Activated CD4-positive, alpha-beta T cell treated with anti-CD3 and anti-CD28 coated beads, Interleukin-2, Interleukin-4, amounts not matched to agents 100 ng/mL and 50 ng/mL, durations not matched to agents 16 hours and 8 hours (primary cell): ENCODE results near the gene WDR5.

Experiments
- DNase-seq: peaks from one replicate; pipeline ENCODE4 v3.0.0-alpha.2; 2020; ENCODE audit warnings: low spot score

Gene WDR5

DNA sequence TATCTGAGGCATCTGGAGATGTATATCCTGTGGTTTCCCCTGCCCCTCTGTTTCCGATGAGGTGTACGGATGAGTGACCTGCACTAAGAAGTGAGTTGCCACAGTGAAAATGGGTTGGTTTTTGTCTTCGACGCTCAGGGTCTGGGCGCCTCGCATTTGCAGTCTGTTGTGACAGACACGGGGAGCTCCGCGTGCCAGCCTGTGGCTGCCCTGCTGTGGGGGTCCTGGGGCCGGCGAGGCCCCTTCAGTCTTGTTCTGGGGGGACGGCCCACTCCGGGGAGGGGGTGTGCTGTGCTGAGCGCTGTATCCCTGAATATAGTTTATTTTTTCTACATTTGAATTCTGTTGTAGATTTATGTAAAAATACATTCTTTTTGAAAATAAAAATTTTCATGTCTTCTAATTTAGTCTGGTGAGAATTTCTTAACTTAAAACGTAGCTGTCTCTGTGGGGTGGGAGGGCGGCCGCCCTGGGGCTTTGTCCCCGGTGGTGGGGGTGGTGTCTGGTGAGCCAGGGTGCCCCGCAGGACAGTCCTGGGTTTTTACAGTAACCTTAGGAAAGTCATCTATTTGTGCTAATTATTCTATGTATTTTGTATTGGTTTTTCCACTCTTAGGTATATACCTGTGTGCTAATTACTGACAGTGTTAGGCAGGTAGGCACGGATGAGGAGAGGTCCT is 23.8 kb downstream of the WDR5 start:
- DNase-seq: no peak

DNA sequence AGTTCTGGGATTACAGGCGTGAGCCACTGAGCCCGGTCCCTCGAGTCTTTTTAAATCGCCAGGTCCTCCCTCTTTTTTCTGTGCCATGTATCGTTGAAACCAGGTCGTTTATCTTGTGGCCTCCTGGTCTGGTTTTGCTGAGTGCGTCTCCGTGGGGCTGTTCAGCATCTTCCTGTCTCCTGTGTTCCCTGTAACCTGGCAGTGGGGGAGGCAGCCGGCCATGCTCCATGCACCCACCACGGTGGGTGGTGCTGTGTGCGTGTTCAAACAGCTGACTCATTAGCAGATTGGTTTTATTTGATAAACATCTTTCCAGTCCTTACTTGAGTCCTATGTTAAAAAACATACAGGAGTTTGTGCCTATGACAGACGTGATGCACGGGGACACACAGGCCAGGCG is 25.8 kb downstream of the WDR5 start:
- no peak for DNase-seq

GRCh38 chr9:134162212-134162775 is 26.4 kb downstream of the WDR5 start:
- no peak for DNase-seq

GRCh38 chr9:134162926-134163370 is 27.1 kb downstream of the WDR5 start:
- no peak for DNase-seq

GRCh38 chr9:134163371-134164196 is 27.7 kb downstream of the WDR5 start:
- peak; percentile 56 for DNase-seq

DNA sequence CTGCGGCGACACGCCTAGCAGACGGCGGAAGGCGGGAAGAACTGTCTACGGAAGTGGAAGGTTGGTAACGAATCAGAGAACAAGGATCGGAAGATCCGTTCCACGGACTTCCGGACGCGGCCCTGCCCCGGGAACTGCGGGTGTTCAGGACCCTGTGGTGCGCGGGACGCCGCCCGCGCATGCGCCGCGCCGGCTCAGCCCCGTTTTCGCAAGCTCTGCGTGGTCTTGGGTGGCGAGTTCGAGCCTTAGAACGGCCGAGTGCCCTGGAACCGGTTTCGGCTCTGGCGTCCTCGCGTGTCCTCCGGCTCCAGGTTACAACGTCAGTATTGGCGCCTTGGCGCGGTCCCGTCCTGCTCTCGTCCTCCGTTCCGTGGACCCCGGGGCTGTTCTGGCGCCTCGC is 29.0 kb downstream of the WDR5 start:
- DNase-seq: no peak

DNA sequence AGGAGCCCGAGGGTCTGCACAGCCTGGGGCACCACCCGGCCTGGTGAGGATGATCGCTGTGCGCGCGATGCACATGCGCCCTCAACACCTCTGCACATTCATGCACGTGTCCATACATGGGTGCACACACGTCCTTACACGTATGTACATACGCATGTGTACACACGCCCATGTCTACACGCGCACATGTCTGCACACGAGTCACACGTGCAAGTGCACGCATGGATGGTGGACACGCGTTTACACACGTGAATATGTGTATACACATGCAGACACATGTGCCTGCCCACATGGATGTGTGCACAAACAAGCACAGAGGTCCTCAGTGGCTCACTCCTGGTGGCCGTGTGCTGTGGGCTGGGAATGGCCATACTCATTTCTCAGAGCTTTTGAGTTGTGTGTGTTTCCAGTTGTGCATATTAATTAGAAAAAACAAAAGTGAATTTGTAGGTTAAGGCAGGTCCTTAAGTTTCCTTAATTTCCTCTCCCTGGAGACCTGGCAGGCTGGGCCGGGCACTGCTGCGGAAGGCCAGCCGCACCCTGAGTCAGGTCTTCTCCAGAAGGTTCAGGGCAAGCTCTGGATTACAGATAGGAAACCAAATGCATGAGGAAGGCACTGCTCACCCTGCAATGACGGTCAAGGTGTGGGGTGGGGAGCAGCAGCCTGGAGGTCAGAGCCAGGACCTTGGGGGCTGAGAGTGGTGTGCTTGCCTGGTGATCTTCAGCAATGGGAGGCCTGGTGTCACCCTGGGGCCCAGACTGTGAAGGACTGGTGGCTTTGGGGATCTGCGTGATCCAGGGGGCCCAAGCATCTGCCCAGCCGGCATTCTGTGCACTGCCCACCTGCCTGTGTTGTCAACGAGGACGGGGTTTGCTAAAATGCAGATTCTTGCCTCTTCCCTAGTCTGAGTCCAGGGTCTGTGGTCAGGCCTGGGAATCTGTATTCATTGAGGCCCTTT is 29.8 kb downstream of the WDR5 start:
- peak; percentile 37 for DNase-seq

GRCh38 chr9:134166374-134166773 is 30.5 kb downstream of the WDR5 start:
- no peak for DNase-seq

GRCh38 chr9:134167530-134167931 is 31.6 kb downstream of the WDR5 start:
- no peak for DNase-seq

DNA sequence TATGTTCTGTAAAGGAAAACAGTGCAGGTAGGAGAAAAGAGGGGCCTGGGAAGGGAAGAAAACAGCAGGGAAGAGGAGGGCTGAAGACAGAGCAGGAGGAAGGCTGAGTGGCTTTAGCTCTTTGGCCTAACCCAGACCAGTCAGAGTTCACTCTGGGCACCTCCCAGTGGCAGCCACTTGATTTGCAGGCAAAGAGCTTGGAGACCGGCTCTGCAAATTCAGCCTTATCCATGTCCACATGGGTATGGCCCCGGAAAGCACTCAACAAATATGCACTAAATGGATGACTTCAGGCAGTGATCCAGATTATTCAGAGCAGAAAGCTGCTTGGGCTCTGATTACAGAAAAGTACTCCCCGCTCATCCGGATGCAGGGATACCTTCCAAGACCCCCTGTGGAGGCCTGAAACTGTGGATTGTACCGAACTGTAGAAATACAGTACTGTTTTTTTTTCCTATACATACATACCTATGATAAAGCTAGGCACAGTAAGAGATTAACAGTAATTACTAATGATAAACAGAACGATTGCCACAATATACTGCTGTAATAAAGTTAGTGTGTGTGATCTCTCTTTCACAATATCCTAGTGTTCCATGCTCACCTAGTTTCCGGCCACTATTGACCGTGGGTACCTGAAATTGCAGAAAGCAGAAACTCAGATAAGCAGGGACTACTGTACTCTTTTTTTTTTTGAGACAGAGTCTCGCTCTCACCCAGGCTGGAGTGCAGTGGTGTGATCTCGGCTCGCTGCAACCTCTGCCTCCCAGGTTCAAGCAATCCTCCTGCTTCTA is 33.1 kb downstream of the WDR5 start:
- peak; percentile 9 for DNase-seq

DNA sequence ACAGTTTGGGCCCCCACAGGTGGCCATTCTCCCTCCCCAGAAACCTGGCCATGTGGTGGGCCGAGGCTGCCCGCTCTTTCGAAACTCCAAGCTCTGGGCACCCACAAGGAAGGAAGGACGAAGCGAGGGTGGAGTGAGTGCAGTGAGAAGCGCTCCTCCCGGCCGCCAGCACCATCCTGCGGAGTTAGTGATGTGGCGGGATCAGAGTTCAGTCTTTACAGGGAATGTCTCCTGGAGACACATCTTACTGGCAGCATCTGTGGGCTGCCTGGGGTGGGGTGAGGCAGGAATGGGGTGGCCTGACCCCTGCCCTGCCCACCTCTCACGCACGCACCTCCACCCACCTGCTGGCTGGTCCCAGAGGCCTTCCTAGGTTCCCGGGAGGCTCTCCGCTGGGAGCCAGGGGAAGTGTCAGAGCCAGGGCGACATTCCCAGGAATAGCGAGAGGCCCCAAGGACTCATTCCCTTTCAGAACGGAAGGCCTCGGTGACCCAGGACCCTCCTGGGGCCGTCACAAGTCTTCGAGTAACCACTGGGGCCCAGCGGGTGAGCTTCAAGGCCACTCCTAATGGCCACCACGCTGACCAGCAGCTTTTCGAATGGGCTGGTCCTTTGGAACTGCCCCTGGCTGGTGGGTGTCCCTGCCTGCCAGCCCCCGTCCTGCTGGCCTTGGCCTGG is 34.0 kb downstream of the WDR5 start:
- no peak for DNase-seq

DNA sequence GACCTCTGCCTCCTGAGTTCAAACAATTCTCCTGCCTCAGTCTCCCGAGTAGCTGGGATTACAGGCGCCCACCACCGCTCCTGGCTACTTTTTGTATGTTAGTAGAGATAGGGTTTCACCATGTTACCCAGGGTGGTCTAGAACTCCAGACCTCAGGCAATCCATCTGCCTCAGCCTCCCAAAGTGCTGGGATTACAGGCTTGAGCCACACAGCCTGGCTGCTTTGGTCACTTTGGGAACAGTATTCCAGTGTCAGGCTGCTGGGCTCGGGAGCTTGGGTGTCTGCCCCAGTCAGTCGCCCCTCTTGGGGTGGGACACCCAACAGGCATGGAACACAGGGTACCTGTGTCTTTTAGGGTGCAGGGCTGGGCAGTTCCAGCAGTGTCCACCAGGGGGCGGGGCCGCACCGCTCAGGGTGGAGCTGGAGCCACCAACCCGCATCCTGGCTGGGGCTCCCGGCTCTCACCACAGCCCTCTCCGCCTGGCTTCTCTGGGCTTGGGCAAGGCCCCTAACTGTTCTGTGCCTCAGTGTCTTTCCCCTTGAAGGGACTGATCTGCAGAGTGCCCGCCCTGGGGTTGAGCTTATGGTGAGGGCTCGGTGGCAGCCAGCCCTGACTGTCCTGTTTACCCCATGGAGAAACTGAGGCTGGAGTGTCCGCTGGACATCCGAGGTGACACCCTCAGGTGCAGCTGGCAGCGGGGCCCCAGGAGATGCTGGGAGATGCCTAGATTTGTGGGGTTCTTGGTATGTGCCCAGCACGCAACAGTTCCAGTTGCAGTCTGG is 34.8 kb downstream of the WDR5 start:
- no peak for DNase-seq

- DNase-seq: no peak
Measured at GRCh38 chr9:134171316-134172197, 35.7 kb downstream of the WDR5 start.

DNA sequence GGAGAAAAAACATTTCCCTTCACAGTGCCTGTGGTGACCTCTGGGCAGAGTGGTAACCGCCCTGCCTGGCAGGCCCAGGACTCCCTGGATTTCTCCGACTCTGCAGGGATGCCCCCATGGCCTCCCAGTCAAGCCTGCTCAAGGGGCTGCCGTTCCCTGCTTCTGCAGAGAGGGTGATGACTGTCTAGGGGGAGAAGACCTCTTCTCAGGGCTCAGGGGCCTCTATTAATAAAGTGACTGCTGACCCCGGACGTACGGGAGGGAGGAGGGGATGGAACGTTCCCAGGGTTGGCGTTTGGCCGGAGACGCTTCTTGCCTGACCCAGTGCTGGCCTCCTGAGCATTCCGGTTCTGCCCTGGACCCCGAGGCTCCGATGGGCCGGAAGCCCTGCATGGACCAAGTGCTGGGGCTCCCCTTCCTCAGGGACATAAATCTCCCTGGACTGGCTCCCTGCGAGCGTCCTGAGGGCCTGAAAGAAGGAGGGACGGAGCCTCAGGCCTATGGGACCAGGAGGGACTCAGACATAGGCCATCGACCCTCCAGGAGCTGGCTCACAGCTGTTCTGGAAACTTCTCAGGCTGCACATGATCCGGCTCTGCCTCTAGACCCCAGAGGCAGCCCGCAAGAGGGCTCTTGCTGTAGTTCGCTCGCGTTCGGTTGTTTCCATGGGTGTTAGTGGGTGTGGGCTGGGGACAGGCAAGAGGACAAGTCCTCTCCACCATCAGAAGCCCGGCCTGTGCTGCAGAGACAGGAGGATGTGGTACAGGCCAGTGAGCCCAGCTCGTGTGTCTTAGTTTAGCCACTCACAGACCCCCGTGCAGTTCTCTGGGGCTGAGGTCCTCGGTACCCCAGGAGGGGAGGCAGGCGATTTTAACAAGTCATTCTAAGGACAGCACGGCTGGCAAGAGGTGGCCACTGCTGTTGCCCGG is 36.6 kb downstream of the WDR5 start:
- no peak for DNase-seq

- no peak for DNase-seq
Measured at GRCh38 chr9:134173127-134174072, 37.5 kb downstream of the WDR5 start.

- DNase-seq: no peak
Measured at GRCh38 chr9:134174073-134174449, 38.2 kb downstream of the WDR5 start.
